AG09319 (cell line): ENCODE results near the gene COL6A2.

Experiments used
- DNase-seq: peaks from one replicate; pipeline ENCODE4 v3.0.0-alpha.2; 2010; ENCODE audit warnings: low read depth; ENCODE audit errors: extremely low read depth
- CTCF ChIP-seq: IDR thresholded peaks from 2 replicates; pipeline ENCODE4 v1.5.1; 2011; ENCODE audit warnings: low read depth, mild to moderate bottlenecking, inconsistent platforms, low read length, moderate library complexity

Gene COL6A2

GRCh38 chr21:46097336-46098293 is at the start of gene COL6A2:
Gene COL6A2, plus strand, starts transcription at chr21:46098112.
- DNase-seq: no peak
- peak; percentile 14 for TF ChIP-seq CTCF

- no peak for TF ChIP-seq CTCF
- peak; percentile 100 for DNase-seq
Observed at GRCh38 chr21:46048926-46049889, 48.7 kb upstream of the COL6A2 start.

- no peak for TF ChIP-seq CTCF
- no peak for DNase-seq
Observed at GRCh38 chr21:46049890-46050667, 47.8 kb upstream of the COL6A2 start.

- no peak for TF ChIP-seq CTCF
- no peak for DNase-seq
Observed at GRCh38 chr21:46050668-46051378, 47.1 kb upstream of the COL6A2 start.

- no peak for TF ChIP-seq CTCF
- no peak for DNase-seq
Observed at GRCh38 chr21:46051379-46051770, 46.5 kb upstream of the COL6A2 start.

- no peak for TF ChIP-seq CTCF
- DNase-seq: no peak
Observed at GRCh38 chr21:46051821-46052675, 45.9 kb upstream of the COL6A2 start.
